NCI-H1105 treated with DMSO at 0.1 percent for 48 hours (cell line): ENCODE measurements around the gene MYO19.
"Not testable (repeated sequence)": the region's sequence is repeated elsewhere in the genome, so short reads cannot be mapped to it uniquely, and the experiment has no call there.

Source experiments
- DNase-seq: peaks from one replicate; lab custom pipeline; 2025; lab: John Stamatoyannopoulos, UW

The MYO19 gene

DNA sequence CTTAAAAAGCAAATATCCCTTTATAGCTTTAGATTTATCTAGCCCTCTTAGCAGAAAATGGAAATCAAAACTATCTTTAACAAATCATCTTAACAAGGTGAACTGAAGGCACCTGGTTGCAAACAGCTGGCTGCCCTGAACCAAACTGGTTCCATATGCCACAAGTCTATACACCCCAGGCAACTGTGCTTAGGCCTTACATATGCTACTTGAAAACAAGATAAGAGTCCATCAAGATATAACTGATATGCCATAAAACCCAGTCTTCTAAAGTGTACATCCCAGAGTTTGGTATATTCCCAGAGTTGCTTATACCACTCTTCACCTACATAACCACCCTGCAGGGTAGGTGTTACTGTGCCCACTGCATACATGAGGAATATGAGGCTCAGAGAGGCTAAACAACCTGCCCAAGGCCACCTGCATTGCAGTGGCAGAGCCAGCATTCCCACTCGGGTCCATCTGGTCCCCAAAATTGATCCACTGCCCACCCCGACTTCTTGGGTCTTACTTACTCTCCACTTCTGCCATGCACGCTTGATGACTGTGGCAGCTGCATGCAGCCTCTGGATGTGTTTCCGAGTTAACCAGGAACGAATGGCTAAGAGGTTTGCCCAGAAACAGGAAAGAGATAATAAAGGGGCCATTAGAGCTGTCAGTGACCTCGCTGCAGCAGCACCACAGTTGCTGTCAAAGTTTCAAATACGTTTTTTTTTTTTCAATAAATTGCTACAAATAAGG, 35.9 kb downstream of the MYO19 start:
- no peak for DNase-seq

DNA sequence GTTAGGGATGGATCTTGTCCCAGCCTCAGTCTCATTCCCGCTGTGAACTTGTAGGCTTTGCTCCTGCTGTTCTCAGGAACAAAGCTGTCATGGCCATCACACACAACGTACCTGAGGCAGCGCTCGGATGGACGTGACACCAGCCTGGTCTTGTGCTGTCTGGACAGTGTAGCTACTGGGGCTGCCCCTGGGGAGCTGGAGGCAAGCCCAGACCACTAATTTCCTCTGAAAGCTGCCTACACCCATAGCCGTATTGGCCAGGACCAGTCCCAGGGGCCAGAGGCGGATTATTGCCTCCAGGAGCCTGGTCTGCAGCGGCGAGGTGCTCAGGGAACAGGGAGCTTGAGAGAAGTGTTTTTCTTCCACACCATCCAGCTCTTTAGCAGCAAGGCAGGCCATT, 36.5 kb downstream of the MYO19 start:
- no peak for DNase-seq

DNA sequence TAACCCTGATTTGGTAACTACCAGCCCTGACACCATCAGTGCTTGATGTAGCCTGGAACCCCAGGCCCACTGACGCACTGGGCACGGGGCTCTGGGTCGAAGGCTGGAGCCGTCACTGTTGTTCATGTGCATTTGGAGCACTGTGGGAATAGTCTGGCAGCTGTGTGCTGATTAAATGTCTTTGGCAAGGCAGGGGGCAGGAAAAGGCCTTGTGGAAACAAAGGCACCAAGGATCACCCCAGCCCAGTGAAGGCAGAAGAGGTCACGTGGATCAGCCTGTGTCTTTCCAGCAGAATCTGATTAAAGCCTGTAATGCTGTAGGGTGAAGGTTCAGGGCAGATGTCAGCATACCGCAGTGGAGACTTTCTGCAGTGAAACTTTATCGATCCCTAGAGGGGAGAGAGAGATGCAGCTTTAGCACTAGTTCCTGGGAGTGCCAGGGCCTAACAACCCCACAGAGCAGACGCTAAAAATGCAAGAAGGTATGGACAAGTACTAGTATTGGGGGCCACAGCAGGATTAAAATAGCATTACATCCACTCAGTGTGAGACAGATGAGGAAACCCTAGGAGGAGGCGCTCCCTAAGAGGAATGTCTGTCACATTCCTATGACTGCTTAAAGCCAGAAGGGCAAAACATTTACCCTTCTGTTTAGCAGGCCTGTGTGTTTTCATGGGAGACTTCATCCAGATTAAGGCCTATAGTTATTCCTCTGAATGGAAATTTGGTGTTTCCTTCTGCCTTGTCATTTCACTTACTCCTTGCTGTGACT, 38.5 kb downstream of the MYO19 start:
- no peak for DNase-seq

DNA sequence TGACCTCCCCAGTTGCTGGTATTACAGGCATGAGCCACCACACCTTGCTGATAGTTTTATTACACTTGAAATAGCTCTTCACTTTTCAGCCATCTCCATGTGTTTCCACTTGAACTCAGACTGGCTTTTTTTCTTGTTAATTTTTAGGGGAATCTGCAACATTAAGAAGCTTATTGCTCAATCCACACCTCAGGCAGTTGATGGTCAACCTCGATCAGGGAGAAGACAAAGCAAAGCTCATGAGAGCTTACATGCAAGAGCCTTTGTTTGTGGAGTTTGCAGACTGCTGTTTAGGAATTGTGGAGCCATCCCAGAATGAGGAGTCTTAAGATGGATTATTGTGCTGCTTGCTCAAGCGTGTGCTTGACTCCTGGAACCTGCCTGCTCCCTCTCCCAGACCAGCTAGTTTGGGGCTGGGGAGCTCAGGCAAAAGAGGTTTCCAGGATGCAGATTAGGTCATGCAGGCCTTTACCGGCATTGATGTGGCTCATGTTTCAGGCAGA, 39.5 kb downstream of the MYO19 start:
- no peak for DNase-seq

DNA sequence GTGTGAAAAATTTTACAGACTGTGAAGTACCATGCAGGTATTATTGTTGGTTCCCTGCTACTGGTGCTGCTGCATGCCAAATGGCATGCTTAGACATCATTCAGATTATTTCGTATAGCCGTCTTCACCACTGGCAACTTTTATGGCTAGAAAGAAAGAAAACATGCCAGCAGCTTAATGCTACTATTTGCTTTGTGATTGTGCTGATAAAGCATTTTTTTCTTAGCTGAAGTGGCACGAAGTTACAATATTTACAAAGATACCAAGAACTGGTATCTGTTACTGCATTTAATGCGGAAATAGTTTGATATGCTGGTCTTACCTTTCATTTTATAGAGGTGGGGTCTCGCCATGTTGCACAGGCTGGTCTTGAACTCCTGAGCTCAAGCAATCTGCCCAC, 40.0 kb downstream of the MYO19 start:
- no peak for DNase-seq

DNA sequence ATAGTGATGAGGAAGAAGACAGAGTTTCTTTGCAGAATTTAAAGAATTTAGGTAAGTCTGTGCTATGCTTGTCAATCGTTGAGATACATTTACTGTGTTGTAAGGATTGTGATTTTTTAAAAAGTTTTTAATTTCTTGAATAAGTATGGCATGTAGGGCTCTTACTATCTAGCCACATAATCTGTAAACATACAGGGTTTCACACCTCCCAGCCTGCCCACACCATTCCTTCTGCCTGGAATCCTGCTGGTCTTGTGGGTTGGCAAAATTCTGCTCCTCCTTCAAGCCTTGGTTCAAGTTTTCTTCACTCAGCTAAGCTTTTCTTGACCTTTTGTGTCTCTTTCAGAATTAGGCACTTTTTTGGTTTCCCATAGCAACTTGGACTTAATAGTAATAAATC, 40.7 kb downstream of the MYO19 start:
- no peak for DNase-seq

DNA sequence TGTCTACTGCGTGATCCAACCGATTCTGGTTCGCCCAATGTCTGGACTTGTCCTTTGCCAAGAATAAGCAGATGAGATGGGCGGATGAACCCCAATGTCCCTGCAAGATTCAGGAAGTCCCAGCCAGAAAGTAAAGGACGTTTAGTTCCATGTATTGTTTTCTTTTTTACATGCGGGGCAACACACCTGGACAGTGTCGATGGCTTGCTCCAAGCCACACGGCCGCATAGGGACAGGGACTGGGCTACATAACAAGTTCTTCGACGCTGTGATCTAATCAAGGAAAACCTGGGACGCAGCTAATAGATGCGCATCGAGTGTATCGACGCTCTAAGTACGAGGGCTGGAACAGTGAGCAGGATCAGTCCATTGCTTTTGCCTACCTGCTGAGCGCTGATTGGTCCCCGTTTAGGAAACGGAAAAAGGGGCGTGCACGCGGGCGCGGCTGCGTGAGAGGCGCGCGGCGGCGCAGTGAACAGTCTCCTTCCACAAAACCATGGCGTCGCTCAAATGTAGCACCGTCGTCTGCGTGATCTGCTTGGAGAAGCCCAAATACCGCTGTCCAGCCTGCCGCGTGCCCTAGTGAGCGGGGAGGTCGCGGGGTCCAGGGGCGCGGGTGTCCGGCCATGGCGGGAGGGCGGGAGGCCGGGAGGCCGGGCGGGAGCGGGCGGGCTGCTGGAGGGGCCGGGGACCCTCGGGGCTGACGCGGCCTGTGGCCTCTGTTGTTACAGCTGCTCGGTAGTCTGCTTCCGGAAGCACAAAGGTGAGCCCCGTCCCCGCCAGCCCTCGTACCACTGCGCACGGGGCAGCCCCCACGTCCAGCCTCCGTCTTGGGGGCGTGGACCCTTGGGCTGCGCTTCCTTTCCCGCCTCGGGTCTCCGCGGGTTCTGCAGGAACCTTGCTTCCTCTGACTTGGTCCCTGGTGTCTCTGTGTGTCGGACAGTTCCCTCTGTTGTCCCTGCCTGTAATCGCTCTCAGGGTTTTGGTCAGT, 48.2 kb downstream of the MYO19 start, which contains the start of gene ZNHIT3:
Gene ZNHIT3 (plus strand): TSS at position 478 of the 991 bp plus-strand sequence. CDS start 19 bp downstream, at position 497.
- peak; percentile 95 for DNase-seq

DNA sequence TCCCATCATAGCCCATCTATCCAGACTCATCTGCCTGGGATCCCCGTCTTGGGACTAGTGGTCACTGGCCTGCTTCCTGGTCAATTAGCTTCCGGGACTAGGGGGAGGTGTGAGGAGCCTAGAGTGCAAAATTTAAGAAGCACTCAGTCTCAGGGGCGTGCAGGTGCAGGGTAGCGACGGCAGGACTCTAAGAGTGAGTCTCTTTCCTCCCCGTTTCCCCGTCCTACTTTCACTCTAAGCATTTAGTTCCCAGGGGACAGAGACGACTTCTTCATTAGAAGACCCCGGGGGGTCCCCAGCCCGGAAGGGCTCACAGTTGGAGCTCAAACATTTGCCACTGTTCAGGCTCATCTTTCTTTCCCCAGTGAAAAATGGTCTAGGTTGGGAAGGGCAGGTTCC, 48.9 kb downstream of the MYO19 start:
- no peak for DNase-seq

DNA sequence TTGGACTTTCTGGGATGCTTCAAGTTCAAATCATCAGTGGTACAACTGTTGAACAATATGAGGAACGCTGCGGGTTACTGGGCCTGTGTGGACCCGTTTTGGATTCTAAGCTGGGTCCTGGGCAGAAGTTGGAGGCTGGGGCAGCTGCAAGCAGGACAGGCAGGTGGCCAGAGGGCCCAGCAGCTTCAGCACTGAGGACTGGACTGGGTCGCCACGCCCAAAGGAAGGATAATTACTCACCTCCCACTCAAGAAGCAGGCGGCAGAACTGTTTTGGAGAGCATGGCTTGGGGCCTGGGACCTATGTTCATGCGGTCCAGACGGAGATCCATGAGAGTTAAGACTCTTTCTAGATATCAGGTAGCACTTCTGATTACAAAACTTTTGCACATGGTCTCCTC, 49.6 kb downstream of the MYO19 start:
- DNase-seq = no peak

DNA sequence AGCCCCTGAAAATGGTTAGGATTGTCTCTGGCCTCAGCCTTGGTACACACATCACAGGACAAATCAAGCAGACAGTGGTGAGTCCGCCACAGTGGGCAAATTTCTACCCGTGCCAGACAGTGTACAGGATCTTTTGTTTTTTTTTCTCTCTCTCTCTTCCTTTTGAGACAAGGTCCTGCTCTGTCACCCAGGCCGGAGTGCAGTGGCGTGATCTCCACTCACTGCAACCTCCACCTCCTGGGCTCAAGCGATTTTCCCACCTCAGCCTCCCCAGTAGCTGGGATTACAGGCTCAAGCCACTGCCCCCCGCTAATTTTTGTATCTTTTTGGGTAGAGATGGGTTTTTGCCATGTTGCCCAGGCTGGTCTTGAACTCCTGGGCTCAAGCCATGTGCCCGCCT, 50.6 kb downstream of the MYO19 start:
- not testable (repeated sequence) for DNase-seq

DNA sequence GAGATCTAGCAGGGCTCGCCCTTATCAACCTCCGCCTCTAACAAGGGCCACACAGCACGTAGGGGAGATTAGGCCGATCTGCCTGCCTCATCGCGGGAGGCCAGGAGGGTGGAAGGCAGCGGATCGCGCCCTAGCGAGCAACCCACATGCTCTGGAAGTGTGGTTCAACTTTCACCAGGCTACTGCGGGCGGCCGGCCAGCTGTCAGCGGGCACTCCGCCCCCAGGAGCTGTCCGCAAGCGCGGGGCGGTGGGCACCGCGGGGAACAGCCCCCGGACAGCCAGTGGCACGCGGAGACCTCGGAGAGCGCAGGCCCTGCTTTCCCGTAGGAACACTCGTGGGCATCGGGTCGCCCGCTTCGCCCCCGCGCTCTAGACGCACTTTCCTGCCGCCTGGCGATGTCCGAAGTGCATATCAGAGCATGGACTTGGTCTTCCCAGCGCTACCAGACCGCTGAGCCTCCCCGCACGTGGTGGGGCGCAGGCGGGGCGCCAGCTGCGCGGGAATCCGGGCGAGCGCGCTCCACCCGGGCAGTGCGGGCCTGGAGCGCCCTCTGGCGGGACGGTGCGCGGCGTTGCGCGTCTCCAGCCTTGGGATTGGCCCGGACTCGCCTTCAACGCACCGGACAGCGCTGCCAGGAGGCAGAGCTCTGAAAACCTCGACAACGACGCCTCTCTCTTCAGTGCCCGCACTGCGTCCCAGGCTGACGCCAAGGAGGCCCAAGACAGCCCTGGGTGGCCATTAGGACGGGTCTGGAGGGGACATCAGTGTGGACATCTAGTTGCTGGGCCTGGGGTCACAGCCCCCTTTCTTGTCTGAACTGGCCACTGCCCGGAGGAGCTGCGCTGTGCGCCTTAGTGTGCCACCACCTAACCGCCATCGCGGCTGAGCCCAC, 51.8 kb downstream of the MYO19 start:
- DNase-seq = peak; percentile 67

DNA sequence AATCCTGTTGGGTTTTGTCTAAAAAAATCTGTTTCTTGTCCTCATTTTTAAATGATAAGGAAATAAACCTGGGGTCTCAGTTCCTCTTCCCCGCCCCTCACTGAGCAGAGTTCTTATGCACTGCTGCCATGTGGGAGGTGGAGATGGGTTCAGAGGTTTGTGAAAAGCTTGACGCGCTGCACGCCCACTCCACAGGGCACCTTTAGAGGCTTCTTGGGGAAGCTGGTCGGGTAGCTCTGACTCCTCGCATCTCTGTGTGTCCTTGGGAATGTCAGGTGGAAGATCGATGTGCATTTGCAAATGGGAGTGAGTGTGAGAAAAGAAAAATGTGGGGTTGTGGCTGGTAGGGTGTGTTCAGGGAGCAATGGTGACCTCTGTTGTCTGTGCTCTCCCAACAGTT, 52.8 kb downstream of the MYO19 start:
- DNase-seq = no peak

DNA sequence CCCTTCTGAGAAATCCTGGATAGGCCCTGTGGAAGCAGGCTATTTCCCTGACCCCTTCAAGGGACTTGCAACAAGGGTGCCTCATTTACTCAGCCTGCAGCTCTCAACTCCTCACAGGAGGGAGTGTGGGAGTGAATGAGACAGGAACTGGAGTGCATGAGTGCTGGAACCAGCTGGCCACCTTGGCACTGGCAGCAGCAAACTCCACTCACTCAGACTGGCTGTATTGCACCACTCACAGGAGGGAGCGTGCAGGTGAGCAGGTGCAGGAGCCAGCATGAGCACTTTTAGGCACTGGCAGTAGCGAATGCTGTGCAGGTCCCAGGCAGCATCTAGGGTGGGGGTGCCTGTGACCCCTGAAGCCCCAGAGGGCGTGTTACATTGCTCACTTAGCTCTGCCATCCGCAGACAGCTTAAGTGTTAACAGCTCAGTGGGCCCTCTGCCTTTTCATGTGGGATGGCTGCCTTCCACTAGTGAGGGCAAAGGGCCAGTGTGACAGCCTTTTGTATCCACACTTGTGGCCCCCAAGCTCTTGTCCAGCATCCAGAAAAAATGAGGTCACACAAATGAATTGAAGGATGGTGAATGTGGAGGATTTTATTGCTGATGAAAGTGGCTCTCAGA, 59.2 kb downstream of the MYO19 start:
- DNase-seq = peak; percentile 13

DNA sequence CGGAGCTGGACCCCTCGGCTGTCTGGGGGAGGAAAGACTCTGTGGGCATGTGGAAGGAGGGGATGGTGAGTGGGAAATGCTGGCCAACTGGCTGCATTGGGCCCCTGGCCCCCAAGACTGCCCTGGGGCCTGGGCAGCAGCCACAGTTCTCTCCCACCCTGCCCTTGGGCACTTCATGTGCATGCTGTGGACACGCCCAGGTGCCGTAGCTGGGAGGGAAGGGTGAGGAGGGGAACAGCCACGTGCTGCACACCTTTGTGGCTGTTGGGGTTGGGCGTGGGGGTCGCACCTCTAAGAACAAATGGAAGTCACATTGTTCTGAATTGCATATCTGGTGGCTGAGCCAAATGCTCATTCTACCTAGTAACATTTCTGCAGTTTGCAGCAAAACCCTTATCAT, 60.1 kb downstream of the MYO19 start:
- DNase-seq = no peak

DNA sequence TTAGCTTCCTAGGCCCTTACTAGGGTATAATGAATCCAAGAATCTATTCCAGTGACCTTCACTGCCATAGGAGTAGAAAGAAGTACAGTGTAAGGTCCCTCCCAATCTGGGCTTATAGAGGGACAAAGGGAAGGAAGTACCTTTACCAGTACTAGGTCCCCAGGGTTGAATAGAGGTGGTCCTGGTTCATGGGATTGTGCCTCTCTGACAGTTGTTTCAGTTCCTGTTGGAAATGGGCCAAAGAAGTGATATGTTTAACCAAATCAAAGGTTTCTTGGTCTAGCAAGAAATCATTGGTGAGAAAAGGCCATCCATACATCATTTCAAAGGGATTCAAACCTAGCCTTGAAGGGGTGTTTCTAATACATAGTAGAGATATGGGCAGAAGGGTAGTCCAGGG, 64.2 kb downstream of the MYO19 start:
- no peak for DNase-seq

DNA sequence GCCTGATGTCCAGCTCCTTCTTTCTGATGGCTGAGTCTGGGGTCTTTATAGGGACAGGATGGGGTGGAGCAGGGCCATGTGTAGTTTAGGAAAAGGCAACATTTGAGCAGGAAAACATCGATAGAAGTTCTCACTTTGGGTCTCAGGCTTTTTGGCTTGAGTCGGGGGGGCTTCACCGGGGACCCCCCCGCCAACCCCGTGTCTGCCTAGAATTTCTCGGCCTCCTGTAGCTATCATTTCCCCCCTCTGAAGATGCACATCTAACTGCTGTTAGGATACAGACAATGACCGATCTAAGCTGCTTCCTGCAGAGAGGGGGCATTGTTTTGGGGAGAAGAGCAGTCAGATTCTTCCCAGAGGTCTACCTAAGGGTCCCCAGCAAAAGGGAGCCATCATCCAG, 64.9 kb downstream of the MYO19 start:
- DNase-seq = no peak

DNA sequence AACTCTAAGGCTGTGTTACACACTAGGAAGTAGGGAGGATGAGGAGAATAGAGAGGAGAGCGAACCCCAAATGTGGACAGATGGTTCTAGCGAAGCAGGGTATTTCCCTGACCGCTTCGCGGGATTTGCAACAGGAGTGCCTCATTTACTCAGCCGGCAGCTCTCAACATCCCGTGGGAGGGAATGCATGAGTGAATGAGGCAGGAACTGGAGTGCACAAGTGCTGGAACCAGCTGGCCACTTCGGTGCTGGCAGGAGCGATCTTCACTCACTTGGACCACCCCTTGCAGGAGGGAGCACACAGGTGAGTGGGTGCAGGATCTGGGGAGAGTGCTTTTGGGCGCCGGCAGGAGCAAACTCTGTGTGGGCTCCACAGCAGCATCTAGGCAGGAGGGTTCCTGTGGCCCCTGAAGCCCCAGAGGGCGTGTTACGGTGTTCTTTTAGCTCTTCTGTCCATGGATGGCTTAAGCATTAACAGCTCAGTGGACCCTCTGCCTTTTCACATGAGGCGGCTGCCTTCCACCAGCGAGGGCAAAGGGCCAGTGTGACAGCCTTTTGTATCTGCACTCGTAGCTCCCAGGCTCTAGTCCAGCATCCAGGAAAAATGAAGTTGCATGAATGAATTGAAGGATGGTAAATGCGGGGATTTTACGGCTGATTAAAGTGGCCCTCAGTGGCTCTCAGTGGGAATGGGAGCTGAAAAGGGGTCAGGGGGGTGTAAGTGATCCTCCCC, 65.6 kb downstream of the MYO19 start:
- no peak for DNase-seq

DNA sequence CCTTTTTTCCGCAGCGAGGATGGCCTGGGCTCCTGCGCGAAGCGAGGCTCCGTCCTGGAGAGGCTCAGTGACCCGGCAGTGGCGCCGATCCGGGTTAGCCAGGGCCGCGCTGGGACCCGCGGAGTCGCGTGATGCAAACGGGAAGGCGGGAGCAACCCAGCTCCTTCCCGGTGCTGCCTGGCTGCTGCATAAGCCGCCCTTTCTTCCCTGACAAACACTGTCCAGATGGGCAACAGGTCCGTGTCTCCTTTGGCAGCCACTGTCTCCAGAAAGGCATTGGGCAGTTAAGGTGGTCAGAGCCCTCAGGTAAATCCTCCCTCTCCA, 69.9 kb downstream of the MYO19 start:
- DNase-seq = no peak

DNA sequence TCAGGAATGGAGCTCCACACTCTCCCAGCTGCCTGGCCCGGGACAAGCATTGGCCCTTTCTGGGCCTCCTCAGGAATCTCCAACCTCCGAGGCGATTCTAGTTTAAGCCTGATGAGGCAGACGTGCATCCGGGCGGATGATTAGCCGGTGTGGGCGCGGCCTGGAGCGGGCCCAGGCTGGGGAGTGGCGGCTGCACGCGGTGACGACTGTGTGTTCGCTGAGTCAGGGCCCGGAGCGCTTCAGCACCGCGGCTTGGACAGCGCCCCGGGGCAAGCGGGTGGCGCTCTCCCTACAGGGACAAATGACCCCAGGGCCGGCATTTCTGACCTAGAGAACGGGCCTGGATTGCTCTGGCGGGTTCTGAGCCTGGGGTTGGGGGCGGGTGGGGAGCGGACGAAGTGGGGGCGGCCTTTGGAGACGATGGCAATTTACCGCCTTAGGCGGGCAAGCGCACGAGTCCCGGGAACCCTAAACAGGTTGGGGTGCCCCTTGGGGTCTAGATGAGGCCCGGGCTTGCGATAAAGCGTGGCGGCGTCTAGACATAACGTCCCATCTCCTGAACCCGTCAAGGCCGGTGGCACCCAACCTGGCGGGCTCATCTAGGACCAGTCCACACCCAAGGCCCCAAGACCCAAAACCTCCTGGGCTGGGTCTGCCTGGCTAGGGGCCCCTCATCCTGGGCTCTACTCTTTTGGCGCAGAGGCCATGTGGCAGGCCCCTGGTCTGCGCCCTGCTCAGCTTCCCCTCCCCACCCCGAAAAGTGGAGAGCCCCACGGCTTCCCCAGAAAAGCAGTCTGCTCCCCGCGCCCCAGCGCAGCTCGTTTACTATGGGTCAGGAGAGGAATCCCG, 70.5 kb downstream of the MYO19 start:
- DNase-seq = no peak
